HS-27A (cell line): ENCODE data around the gene TRPM1.
A peak's percentile ranks its signal among the peaks of the same experiment; 100 is the strongest.

Experiments
- DNase-seq: peaks from one replicate; pipeline ENCODE4 v3.0.0-alpha.2; 2012; ENCODE audit warnings: low read depth, missing footprints

Gene TRPM1

DNA sequence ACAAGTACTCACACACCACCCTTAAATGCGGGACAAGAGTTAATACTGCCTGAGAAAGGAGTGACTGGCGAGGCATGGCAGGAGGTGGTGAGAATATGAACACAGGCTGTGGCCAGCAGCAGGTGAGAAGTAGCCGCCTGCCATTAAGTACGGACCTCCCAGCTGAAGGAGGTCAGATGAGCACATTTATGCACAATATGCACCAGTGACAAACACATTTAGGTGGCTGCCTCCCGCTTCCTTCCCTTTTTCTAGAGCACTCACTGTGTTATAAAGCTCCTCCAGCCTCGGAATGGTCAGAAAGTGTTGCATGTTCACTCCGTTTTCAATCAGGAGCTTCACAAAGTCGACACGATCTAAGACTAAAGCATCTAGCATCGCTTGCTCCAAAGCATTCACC lies 52.4 kb downstream of the TRPM1 start:
- DNase-seq: no peak

DNA sequence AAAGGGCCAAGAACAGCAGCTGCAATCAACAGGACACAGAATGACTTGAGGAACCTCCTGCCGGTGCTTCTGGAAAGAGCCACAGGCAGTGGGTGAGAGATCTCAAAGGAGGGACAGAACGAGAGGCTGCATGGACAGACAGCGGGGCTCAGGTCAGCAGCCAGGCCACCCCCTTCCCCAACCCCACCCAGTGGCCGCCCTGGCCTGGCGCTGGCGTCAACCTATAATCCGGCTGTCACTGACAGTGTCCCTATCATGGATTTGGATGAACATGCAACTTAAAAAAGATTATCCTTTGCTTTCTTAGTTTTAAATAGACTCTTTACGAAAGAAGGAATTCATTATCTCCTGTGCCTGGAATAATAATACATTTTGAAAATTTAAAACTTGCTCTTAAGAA lies 54.1 kb downstream of the TRPM1 start:
- DNase-seq: no peak

DNA sequence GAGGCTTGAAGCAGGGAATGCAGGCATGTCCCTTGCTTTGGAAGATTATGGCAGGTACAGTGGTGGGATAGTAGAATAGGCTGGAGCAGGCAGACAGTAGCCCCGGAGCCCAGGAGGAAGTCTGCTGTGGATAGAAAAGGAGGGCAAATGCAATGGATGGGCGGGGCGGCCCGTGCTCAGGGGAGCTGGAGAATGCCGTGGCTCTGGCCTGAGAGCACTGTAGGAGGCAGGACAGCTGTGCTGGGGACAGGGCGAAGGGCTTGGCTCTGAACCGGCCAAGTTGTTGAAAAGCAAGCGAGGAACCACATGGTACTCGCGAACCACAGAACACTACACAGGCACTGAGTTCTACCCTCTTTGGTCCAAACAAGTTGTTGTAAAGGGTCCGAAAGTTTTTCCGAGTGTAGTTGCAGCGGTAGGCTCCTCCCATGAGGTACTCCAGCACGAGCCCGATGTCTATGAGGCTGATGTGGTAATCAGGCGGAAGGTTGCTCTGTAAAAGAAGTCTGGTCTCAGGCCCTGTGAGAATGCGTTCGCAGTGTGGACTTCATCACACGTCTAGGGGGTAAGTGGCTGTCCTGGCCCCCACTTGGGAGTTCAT lies 54.7 kb downstream of the TRPM1 start:
- DNase-seq: no peak

DNA sequence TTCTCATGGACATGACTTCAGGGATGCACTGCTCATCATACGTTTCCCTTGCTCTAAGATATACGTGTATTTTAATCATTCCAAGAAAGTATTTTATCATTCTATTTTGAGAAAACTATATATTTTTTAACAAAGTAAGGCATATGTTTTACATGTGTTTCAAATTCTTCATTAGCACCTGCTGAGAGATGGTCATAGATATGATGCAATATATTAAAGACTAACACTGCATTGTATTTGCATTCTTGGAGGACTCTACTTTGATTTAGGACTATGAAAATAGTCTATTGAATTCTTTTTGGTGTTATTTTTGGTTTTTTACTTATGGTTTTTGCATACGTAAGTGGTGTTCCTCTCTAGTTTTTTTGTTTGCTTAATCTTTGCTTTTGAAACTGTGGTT lies 55.9 kb downstream of the TRPM1 start:
- no peak for DNase-seq

DNA sequence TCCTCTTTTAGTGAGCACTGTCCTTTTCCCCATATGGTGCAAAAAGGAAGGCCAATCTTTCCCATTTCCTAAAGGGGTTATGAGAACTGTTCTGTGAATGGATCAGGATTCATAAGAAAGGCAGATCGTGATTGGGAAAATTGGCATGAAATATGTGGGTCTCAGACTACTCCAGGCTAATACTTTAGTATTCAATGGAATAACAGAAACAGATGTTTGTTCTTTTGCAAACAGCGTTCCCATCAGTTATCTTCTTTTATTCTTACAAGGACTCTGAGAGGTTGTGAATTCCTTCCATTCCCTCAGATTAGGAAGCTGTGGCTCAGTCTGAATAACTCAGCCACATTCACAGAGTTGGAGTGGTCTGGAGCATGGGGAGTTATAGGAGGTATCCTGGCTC lies 58.8 kb downstream of the TRPM1 start:
- DNase-seq: no peak

DNA sequence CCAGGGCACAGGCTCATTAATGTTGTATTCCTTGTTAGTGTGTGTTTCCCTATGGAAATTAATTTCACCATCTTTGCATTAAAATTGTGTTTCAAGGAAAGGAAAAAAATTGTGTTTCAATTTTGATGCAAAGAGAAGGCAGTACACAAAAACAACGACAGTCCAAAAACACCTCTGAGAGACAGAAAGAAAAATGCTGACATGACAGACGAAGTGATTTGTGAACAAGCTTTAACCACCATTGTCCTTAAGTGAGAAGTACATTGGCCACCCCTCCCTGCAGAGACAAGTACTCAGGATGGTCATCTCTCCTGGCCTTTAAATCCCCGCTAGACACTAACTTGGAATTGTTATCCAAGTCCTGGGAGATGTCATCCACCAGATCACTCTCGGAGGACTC lies 59.9 kb downstream of the TRPM1 start:
- DNase-seq: no peak

DNA sequence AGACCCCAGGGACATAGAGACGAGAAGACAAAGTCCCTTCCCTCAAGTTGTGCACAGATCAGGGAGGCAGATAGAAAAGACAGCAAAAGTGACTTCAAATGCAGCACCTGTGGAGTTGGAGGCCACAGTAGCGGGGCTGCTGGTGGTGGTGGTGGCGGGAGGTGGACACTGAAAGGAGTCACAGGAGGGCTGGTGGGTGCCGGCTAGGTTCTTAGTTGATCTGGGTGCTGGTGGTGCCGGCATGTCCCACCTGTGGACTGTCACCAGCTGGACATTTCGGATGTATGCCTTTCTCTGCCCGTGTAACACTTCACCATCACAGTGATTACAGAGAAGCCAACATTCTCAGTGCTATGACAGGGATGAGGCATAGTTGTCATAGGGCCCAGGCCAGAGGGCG lies 60.9 kb downstream of the TRPM1 start:
- DNase-seq: no peak

DNA sequence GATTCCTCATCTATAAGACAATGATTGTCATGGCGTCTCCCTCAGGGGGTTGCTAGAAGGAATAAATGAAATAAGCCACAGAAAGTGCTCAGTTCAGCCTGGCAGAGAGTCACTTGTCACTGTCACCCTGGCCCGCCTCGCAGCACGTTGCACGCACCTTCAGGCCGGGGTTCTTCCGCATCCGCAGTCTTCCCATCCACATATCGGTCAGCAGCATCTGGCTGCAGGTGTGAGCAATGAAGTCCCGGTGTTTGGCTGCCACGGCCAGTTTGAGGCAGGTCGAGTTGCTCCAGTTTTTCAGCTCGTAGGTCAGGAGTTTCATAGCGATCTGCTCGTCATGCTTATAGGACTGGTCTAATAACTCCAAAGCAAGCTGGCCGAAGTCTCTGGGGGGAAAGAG lies 61.6 kb downstream of the TRPM1 start:
- no peak for DNase-seq

DNA sequence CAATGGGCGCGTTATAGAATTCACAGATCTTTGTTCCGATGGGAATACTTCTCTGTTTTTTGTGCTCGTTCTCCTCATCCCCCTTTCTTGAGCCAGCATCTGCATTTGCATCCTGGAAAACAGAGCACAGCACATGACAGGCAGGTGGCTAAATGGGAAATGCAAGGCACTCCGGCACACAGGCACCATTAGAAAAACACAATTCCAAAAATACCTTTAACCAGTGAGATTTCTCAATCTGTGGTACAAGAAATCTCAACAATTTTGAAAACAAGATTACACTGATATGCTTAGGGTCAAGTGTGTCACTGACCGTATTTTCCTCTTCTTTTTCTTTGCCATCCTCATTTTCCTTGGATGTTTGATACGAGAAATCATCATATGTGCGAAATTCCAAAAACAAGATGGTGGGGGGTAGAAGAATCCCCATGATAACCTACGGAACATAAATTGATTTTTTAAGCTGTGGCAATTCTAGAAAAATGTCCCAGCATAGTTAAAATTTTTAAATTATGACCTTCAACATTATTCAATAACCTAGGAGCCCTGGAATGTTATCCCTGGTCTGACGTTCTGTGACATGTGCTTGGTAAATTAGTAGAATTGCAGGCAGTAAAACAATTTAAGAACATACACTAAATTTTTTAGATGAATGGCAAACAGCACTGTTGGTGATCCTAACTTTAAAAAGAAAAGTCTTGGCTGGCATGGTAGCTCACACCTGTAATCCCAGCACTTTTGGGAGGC lies 63.6 kb downstream of the TRPM1 start:
- DNase-seq: no peak

DNA sequence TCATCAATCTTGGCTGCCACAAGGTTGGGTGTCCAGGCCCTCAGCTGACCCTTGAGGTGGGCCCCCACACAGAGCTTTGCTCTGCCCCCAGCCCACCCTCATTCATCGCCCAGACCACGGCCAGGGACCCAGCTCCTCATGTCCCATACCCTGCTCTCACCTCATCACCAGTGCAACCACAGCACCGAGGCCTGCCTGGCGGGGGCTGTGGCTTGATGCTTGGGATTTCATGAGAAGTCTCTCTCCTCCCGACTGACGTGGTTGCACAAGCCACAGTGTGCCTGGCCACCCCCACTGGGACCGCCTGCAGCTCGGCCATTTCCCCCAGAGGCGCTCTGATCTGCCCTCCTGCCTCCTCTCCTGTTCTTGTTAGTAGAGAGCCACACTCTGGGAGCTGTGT lies 64.7 kb downstream of the TRPM1 start:
- no peak for DNase-seq

DNA sequence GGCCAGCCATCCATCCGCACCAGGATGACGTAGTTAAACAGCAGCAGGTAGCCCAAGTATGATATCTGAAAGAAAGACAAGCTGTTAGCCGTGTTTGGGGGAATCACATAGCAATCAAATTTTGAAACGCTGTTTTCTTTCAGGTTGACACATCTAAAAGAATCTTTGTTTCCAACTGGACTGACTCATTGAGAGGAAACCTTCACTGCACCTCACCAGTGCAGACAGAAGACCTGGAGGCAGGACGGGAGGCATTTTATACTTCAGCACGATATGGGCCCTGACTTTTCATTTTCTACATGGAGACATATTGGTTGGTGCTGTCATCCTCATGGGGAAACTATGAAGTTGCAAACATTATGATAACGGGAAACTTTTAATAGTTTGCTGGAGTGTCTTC lies 65.9 kb downstream of the TRPM1 start:
- DNase-seq: no peak

DNA sequence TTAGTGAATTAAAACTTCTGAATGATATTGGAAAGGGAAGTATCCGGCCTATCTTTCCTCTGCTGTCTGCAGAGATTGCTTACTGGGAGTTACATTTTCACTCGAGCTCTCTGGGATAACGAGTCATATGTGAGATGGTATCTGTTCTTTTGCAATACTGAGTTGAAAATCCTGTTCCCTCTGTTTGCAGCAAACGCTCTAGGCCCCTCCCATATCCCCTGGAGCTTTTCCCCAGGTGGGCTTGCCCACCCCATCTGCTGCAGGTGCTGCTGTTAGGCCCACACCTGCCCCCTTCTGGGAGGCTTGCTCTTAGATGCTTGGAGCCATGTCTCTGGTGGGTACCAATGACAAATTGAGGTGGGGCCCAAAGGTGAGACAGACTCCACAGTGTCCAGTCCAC lies 67.4 kb downstream of the TRPM1 start:
- DNase-seq: no peak

DNA sequence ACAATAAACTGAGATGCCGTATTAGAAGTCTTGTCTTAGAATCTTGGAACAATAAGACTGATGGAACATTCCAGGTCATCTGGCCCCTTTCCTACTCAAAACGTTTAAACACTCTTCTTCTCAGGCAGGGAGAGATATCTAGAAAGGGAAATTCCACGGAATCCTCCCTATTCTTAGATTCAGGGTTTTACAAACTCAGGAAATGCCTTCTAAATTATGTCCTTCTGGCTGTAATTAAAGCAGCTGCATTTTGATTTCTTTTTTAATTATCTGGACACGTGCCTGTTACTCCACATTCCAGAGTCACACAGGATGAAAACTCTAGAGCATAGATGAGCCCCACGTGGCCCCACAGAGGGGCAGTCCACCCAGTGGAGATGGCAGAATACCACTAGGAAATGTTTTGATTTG lies 68.6 kb downstream of the TRPM1 start:
- DNase-seq: no peak

DNA sequence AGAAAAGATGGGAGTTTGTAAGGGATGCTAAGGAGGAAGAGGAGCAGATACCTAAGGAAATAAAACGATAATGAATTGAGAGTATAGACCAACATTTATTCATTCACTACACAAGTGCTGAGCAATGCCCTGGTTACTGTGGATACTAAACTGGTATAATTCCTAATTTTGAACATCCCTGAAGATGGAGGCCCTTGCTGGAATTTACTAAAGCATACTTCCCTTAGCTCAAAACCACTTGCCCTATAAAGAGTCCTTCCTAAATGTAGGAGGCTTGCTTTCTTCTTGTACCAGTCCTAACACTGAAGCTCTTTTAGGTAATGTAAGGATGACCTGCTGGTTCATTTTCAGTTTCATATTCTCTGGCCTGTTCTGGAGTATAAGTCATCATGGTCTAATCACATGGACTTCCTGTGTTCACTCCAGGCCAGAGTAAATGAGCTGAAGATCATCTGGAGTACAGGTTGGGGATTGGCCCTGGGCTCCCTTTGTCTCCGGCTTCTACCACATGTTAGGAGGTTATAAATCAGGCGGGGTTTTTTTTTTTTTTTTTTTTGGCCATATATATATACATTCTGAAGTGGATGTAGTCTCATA lies 70.0 kb downstream of the TRPM1 start:
- DNase-seq: no peak

DNA sequence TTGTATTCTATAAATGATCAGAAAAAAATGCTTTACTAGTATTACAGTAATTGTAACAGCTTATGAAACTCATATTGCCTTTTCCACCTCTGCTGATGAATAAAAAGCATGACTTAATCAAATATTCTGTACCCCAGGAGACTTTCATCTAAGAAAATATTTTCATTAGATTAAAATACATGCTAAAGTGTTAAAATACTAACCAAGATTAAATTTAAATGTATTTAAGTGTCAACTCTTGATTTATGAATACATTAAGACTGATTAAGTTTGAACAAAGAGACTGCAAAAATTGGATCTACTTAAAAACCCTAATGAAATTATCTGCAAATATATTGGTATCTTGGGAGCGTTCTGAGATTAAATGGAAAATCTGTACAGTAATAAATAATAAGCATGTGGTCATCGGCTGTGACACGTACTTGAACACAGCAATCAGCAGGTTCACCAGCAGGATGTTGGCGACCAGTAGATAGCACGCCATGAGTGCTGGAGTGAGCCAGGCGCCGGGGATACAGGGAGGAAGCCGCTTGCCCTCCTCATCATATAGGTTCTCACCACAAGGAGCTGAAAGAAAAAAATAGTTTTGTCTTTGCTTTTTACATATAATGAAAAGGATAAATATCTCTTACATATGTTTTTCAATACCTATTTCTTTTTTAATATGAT lies 73.5 kb downstream of the TRPM1 start:
- DNase-seq: no peak

DNA sequence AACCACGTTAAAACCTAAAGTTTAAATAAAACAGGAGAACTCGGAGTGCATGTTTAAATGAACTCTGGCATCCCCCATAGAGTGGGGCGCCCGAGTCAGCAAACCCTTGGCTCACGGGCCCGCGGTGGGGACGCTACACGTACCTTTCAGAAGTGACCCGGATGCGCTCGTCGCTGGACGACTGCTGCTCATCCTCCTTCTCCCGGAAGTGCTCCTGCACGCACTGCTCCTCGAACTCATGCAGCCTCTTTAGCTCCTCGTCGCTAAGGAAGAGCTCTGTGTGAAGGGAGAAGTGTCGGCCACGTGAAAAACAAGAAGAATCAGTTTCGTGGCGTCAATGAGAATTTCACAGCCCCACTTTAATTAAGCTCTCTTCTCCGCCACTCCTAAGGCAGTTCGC lies 75.5 kb downstream of the TRPM1 start:
- no peak for DNase-seq

DNA sequence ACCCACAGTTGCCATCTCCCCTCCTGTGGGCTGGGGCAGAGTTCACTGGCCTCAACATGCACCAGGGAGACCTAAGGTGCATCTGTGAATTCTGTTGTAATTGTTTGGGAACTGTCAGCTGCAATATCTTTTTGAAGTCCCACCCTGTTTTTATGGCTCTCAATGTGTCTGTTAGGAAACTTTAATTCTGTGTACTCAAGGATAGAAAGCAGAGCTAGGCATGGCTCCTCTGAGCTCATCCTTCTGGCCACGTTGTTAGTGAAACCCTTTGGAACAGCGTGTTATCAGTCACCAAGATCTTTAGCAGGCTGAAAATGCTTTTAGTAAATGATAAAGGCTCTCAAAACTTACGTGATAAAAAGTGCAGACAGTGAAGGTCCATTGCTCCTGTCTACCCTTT lies 76.5 kb downstream of the TRPM1 start:
- DNase-seq: no peak

DNA sequence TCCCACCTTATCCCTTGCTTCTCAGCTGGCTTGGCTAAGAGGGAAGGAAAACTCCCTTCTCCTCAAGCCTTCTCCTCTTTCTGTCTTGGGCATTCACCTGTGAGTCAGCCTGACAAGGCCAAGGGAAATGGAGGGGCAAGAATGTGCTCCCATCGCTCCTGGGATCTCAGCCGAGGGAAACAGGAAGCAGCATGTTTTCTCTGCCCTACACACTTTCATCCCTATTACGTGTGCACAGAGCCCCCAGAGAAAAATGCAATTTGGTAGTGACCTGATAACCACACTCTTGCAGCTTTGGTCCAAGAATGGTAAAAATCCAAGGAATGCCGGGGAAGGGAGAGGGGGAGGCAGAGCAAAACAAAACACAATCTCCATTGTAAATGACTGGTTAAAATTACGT lies 77.2 kb downstream of the TRPM1 start:
- peak; percentile 96 for DNase-seq

DNA sequence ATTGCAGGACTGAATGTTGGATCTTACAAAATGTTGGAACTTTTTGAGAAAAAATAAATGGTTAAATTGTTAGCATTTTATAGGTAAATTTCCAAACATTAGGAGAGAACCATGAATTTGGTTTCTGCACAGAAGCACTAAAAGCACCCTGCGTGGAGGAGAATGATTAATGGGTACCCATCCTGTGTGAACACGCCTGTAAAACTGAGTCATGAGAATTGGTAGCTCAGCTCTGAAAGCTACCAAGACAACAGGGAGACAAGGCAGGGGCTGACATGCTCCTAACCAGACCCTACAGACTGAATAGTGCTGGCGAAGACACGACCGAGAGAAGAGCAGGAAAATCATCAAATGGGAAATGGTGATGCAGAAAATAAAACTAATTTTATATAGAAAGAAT lies 77.7 kb downstream of the TRPM1 start:
- DNase-seq: no peak

DNA sequence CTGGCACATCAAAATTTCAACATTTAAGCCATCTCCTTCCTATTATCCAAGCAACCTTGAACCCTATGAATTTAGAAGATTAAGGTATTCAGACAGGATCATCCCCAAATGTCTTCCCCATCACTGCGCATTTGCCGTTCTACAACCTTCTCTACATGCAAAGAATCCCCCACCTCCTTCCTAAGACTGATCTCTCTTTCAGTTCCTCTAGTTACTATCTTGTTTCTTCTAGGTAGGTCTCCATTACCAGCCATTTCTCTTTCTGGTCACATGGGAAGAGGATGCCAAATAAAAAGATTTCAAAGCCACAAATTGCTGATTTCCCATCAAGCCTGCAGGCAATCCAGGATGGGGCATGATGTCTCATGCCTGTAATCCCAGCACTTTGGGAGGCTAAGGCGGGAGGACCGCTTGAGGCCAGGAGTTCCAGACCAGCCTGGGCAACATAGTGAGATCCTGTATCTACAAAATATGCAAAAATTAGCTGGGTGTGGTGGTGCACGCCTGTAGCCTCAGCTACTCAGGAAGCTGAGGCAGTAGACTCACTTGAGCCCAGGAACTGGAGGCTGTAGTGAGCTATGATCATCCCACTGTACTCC lies 80.4 kb downstream of the TRPM1 start:
- no peak for DNase-seq

DNA sequence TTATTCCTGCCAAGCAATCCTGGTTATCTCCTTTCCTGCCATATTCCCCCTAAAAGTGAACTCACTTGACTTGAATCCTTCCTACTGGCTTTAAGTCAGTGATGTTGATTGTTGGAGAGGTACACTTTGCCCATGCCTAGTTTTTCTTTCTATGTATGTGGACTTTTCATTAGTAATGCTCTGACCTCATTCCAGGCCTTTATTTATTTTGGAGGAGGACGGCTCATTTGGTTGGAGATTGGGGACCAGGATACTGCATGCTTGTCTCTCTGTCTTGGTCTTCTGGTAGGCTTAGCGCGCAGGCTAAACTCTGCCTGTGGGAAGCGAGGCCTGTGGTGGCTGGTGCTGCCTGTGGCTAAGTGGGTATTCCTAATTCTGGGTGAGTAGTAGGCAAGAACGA lies 81.0 kb downstream of the TRPM1 start:
- no peak for DNase-seq

DNA sequence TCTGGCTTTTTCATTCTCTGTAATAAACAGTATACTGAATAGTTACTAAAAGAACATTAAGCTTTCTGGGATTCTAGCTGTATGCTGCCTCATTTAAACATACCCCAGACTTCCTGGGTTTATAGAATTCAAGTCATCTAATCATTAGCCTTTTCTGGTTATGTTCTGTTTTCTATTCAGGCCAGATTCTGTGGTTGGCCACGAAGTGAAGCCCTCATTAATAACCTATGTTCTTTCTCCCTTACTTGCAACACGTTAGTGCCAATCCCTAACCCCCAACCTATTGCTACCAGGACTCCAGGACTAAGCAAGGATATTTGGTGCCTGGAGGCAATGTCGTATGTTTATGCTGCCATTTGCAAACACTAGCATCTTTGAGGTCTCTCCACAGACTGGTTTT lies 81.5 kb downstream of the TRPM1 start:
- no peak for DNase-seq

DNA sequence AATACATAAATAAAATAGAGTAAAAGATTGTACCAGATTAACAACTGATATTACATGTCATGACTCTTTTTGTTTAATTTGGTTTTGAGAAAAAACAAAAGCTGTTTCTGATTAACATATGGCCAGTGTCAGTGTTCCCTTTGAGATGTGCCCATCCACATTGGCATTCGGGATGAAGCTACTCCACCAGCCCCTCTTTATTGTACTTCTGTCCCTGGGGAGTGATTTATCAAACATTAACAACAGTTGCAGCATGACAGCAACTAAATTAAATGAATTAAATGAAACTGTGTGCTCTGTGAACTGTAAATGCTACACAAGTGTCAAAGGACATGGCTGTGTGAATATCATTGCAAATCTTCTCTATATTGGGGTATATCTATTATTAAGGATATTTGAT lies 84.2 kb downstream of the TRPM1 start:
- no peak for DNase-seq
